HCT116 (cell line): ENCODE data around the gene RPTOR. TPM values are rescaled to one million over a fixed set of nuclear protein-coding genes. Genes with fewer than 3 reads are reported as not detected.

Source experiments
- ATAC-seq: fragments of 200-7000 bp; cut with Tn5 transposase; 2 replicates; pipeline ENCODE4 v1.9.1; 2020; ENCODE audit warnings: mild to moderate bottlenecking, moderate library complexity
- BruUV-seq: library from RNA; stranded (reverse); fragments of 400-500 nt; replicated peaks from 2 replicates; lab custom pipeline; 2021; lab: Mats Ljungman, UMichigan
- CTCF ChIA-PET: fragments of 300-600 bp; sonication (Branson Sonifier 250); formaldehyde crosslinking; loops from one replicate; lab custom pipeline; 2021; ENCODE audit warnings: antibody characterized with exemption; lab: Charles Lee
- POLR2A ChIA-PET: fragments of 300-600, 350-600 bp; sonication (Branson Sonifier 250); formaldehyde crosslinking; loops from one replicate; lab custom pipeline; 2021; ENCODE audit warnings: antibody characterized with exemption; lab: Charles Lee
- RAD21 ChIA-PET, 2 experiments: fragments of 300-600 bp; sonication (Branson Sonifier 250); formaldehyde crosslinking; loops; one replicate each; lab custom pipeline; 2023; ENCODE audit warnings: low total read pairs in 2 of 2; ENCODE audit not compliant: uncharacterized antibody in 2 of 2, unreplicated experiment in 2 of 2, low non-redundant PET in 1 of 2; lab: Charles Lee
- DNase-seq: peaks from one replicate; pipeline ENCODE4 v3.0.0-alpha.2; 2010; ENCODE audit warnings: low read depth, low spot score
- H2AFZ ChIP-seq: fragments of 200-600 bp; shearing (Covaris generic), sonication (generic); 2 replicates; pipeline ENCODE4 v1.6.1; 2017; ENCODE audit warnings: low read depth, mixed run types, mixed read lengths, antibody characterized with exemption, low read length; ENCODE audit not compliant: poor library complexity, severe bottlenecking
- H3K27ac ChIP-seq: 2 replicates; pipeline ENCODE4 v1.5.1; 2012; ENCODE audit warnings: low read depth, low read length
- H3K27me3 ChIP-seq: fragments of 200-600 bp; sonication (generic); 2 replicates; pipeline ENCODE4 v1.6.1; 2016; ENCODE audit warnings: mixed run types, low read length, mixed read lengths; ENCODE audit not compliant: insufficient read depth
- H3K36me3 ChIP-seq, 2 experiments: fragments of 200-500 bp in 1 of 2; fragments of 200-600 bp in 1 of 2; sonication (Bioruptor generic) in 1 of 2; sonication (generic) in 1 of 2; 2 replicates each; pipeline versions ENCODE4 v1.5.1 to v1.6.1; 2014 to 2016; ENCODE audit warnings: low read length in 2 of 2, inconsistent platforms in 1 of 2, mixed read lengths in 1 of 2, mixed run types in 1 of 2; ENCODE audit not compliant: insufficient read depth in 2 of 2, control insufficient read depth in 1 of 2
- H3K4me1 ChIP-seq, 2 experiments: fragments of 200-600 bp in 1 of 2; sonication (generic) in 1 of 2; 2 replicates each; pipeline versions ENCODE4 v1.5.1 to v1.6.1; 2012 to 2017; ENCODE audit warnings: low read length in 2 of 2, inconsistent platforms in 1 of 2, mild to moderate bottlenecking in 1 of 2, mixed read lengths in 1 of 2, mixed run types in 1 of 2, moderate library complexity in 1 of 2; ENCODE audit not compliant: insufficient read depth in 2 of 2, control insufficient read depth in 1 of 2
- H3K4me2 ChIP-seq: fragments of 200-600 bp; sonication (generic); 2 replicates; pipeline ENCODE4 v1.6.1; 2017; ENCODE audit warnings: mixed run types, low read length, mixed read lengths
- H3K4me3 ChIP-seq, 2 experiments: fragments of 200-600 bp in 1 of 2; sonication (generic) in 1 of 2; replicated peaks in 1 of 2; 2 replicates each; pipeline ENCODE4 v1.5.1; 2011 to 2016; ENCODE audit warnings: low read length in 2 of 2, control low read depth in 1 of 2, low read depth in 1 of 2, mild to moderate bottlenecking in 1 of 2, mixed read lengths in 1 of 2, mixed run types in 1 of 2
- H3K79me2 ChIP-seq: fragments of 200-600 bp; sonication (generic); 2 replicates; pipeline ENCODE4 v1.6.1; 2017; ENCODE audit warnings: mild to moderate bottlenecking, mixed run types, low read length, moderate library complexity, mixed read lengths; ENCODE audit not compliant: insufficient read depth
- H3K9ac ChIP-seq: fragments of 200-600 bp; sonication (generic); 2 replicates; pipeline ENCODE4 v1.6.1; 2016; ENCODE audit warnings: low read length, mixed read lengths
- H3K9me2 ChIP-seq: fragments of 200-600 bp; sonication (generic), shearing (Covaris generic); 2 replicates; pipeline ENCODE4 v1.6.1; 2017; ENCODE audit warnings: mixed run types, mild to moderate bottlenecking, moderate library complexity; ENCODE audit not compliant: insufficient read depth
- H3K9me3 ChIP-seq, 2 experiments: fragments of 200-500 bp in 1 of 2; fragments of 200-600 bp in 1 of 2; sonication (Bioruptor generic) in 1 of 2; sonication (generic) in 1 of 2; 2 replicates each; pipeline ENCODE4 v1.6.1; 2014 to 2017; ENCODE audit warnings: low read length in 2 of 2, mixed read lengths in 2 of 2, inconsistent platforms in 1 of 2, low read depth in 1 of 2, mild to moderate bottlenecking in 1 of 2, mixed run types in 1 of 2, moderate library complexity in 1 of 2; ENCODE audit not compliant: control insufficient read depth in 1 of 2, insufficient read depth in 1 of 2
- H4K20me1 ChIP-seq: fragments of 200-600 bp; sonication (generic), shearing (Covaris generic); 2 replicates; pipeline ENCODE4 v1.6.1; 2017; ENCODE audit warnings: mixed run types, mild to moderate bottlenecking, moderate library complexity; ENCODE audit not compliant: insufficient read depth
- ATF3 ChIP-seq: IDR thresholded peaks from 2 replicates; pipeline ENCODE4 v1.6.1; 2012
- CBX3 ChIP-seq: IDR thresholded peaks from 2 replicates; pipeline ENCODE4 v1.6.1; 2012; ENCODE audit warnings: low read depth
- CEBPB ChIP-seq: IDR thresholded peaks from 2 replicates; pipeline ENCODE4 v1.6.1; 2012; ENCODE audit warnings: low read depth
- EGR1 ChIP-seq: IDR thresholded peaks from 2 replicates; pipeline ENCODE4 v1.6.1; 2012; ENCODE audit warnings: low read depth
- ELF1 ChIP-seq: IDR thresholded peaks from 2 replicates; pipeline ENCODE4 v1.6.1; 2012; ENCODE audit warnings: low read depth, borderline replicate concordance
- EZH2 ChIP-seq: fragments of 200-600 bp; sonication (generic); IDR thresholded peaks from 2 replicates; pipeline ENCODE4 v1.6.1; 2017; ENCODE audit warnings: antibody characterized with exemption, mixed run types
- EZH2phosphoT487 ChIP-seq: fragments of 200-600 bp; IDR thresholded peaks from 2 replicates; pipeline ENCODE4 v1.6.1; 2018; ENCODE audit warnings: antibody characterized with exemption, borderline replicate concordance
- MAX ChIP-seq: IDR thresholded peaks from 2 replicates; pipeline ENCODE4 v1.6.1; 2012
- POLR2A ChIP-seq: IDR thresholded peaks from 2 replicates; pipeline ENCODE4 v1.7.0; 2011; ENCODE audit warnings: borderline replicate concordance; ENCODE audit not compliant: insufficient read depth, insufficient read length; ENCODE audit errors: extremely low read depth
- POLR2AphosphoS5 ChIP-seq: IDR thresholded peaks from 2 replicates; pipeline ENCODE4 v1.6.1; 2011; ENCODE audit warnings: mild to moderate bottlenecking, low read depth, low read length, moderate library complexity
- SIN3A ChIP-seq: IDR thresholded peaks from 2 replicates; pipeline ENCODE4 v1.6.1; 2012; ENCODE audit warnings: low read depth
- SP1 ChIP-seq: IDR thresholded peaks from 2 replicates; pipeline ENCODE4 v1.6.1; 2012; ENCODE audit warnings: low read depth
- SRF ChIP-seq: IDR thresholded peaks from 2 replicates; pipeline ENCODE4 v1.6.1; 2012; ENCODE audit warnings: low read depth
- ZBTB33 ChIP-seq: IDR thresholded peaks from 2 replicates; pipeline ENCODE4 v1.6.1; 2011; ENCODE audit warnings: mild to moderate bottlenecking, low read length, moderate library complexity; ENCODE audit not compliant: insufficient replicate concordance; ENCODE audit errors: extremely low read depth
- ZFX ChIP-seq: fragments of 450-650 bp; IDR thresholded peaks from 2 replicates; pipeline ENCODE4 v1.6.1; 2017
- ZNF274 ChIP-seq: fragments of 200-500 bp; sonication (Bioruptor generic); IDR thresholded peaks from 2 replicates; pipeline ENCODE4 v1.6.1; 2014; ENCODE audit warnings: mild to moderate bottlenecking, low read depth, low read length, inconsistent platforms
- intact Hi-C: fragments of 100-400 bp; cut with micrococcal nuclease; formaldehyde crosslinking; loops from 2 replicates; pipeline ENCODE4 v1.10.0; 2022
- total RNA-seq: library from RNA; stranded (reverse); gene quantifications from one replicate; pipeline ENCODE4 v1.2.1, GENCODE V29; 2021; ENCODE audit not compliant: unreplicated experiment

The RPTOR gene
- total RNA-seq, 1 experiment from 2014 or later = 69.5 TPM

- Histone ChIP-seq H3K27ac (no peak overlapping the region), H3K9me2 (no peaks in the 10 kb centered on the region), H3K27me3 (no peaks in the 10 kb centered on the region), H2AFZ (no peak overlapping the region), H3K79me2 (peaks cover 85% of the 10 kb centered on the region), H3K9me3 (no peaks in the 10 kb centered on the region), H3K36me3 (no peaks in the 10 kb centered on the region), H4K20me1 (no peaks in the 10 kb centered on the region), H3K4me2 (no peak overlapping the region), H3K4me3 (no peak overlapping the region), H3K4me1 (peaks cover 0 to 11% of the 10 kb centered on the region in 2 experiments; a peak in 2 of 4 replicates), H3K9ac (no peak overlapping the region)
- no peak for ATAC-seq
- ChIA-PET RAD21 (no interaction called here), POLR2A (no interaction called here), CTCF (no interaction called here)
- BruUV-seq = no TSS peak
- intact Hi-C loops = no loop called here
- no peak for DNase-seq
- TF ChIP-seq SP1 (no peak), ELF1 (no peak), ZFX (no peak), POLR2AphosphoS5 (no peak), ATF3 (no peak), EGR1 (no peak), POLR2A (no peak), CBX3 (no peak), SIN3A (no peak), EZH2 (no peak), EZH2phosphoT487 (no peak), ZNF274 (no peak), CEBPB (no peak), SRF (no peak), MAX (no peak), ZBTB33 (no peak)
Measured at GRCh38 chr17:80691784-80692183, 147.1 kb downstream of the RPTOR start.
